DMS 273 (cell line): Measurements from ENCODE around the gene TRIM41.
"Not testable (repeated sequence)": the region's sequence is repeated elsewhere in the genome, so short reads cannot be mapped to it uniquely, and the experiment has no call there.

Source experiments
- DNase-seq: peaks from one replicate; lab custom pipeline; 2025; ENCODE audit not compliant: unreplicated experiment; lab: John Stamatoyannopoulos, UW

The TRIM41 gene

DNA sequence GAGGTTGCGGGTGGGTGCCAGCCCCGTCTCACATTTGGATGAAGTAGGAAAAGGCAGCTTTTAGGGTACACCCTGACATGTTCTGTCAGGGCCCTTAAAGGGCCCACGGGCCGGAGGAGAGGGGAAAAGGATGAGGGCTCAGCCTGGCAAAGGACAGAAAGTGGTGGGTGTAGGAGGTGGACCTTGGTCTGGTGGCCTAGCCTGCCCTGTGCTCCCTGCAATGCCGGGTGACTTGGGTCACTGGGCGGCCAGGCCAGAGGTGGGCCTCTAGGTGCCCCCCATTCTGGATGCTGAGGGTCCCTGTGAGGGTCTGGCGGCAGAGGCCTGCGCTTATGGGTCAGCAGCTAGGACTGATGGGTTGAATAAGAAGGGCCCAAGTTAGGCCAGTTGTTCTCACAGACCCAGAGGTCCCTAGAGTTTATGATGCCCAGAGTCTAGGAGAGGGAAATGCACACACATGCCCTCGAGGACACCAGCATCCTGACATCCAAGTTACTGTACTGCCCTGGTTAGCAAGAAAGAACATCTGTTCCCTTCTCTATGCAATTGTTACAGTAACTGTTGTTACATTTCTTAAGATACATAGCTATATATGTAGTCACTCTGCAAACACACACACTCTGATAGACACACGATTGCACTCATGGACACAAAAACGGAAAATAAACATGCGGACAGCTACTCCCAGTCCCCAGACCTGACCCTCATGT is 30.6 kb upstream of the TRIM41 start:
- DNase-seq: no peak

DNA sequence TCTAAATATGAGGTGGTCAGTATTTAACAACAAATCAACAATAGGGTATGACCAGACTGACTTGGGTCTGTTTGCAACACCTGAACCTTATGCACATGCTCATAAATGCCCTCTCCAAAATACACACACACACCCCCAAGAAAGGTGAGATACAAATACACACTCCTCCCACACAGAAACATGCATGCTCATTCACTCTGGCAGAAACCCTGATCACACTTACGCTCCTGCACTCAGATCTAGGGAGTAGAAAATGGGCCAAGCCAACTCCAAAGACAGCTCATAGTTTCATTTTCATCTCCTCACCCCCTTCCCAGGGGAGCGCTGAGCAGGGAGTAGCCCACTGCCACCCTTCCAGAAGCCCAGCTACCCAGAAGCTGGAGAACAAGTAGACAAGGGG is 29.4 kb upstream of the TRIM41 start:
- DNase-seq: no peak

DNA sequence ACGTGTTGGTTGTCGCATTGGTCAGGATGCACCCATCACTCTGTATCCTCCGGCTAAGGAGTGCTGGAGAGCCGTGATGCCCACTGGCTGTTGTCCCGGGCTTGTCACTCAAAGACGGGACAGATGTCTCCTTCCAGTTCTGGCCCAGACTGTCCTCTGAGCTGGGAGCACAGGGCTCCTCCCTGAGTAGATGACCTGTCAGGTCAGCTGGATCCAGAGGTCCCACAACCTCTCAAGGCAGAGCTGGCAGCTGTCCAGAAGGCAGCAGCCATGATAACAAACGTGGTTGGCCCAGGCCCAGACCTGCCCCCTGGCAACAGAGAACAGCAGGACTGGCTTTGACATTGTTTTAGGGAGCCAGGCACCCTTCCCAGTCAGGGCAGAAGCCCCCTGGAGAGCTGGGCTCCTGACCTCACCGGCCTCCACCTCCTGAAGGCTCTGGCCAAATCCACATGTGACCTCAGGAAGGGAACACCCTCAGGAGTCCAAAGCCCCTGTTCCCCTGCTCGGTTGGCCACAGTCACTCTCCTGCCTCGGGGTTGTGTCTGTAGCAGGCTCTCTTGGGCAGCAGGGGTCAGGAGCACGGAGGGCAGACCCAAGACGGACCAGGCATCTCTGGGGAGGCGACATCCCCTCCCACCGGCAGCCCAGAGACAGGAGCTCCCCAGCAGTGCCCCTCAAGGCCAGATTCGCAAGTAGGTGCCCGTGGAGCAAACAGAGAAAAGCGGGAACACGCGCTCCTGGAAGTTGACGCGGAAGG is 28.4 kb upstream of the TRIM41 start:
- no peak for DNase-seq

- no peak for DNase-seq
These were observed 27.8 kb upstream of the TRIM41 start for GRCh38 chr5:181195249-181195761.

GRCh38 chr5:181197326-181197951 is 25.6 kb upstream of the TRIM41 start:
- no peak for DNase-seq

- no peak for DNase-seq
These were observed 24.9 kb upstream of the TRIM41 start for GRCh38 chr5:181198106-181198685.

- no peak for DNase-seq
These were observed 24.1 kb upstream of the TRIM41 start for GRCh38 chr5:181198905-181199519.

DNA sequence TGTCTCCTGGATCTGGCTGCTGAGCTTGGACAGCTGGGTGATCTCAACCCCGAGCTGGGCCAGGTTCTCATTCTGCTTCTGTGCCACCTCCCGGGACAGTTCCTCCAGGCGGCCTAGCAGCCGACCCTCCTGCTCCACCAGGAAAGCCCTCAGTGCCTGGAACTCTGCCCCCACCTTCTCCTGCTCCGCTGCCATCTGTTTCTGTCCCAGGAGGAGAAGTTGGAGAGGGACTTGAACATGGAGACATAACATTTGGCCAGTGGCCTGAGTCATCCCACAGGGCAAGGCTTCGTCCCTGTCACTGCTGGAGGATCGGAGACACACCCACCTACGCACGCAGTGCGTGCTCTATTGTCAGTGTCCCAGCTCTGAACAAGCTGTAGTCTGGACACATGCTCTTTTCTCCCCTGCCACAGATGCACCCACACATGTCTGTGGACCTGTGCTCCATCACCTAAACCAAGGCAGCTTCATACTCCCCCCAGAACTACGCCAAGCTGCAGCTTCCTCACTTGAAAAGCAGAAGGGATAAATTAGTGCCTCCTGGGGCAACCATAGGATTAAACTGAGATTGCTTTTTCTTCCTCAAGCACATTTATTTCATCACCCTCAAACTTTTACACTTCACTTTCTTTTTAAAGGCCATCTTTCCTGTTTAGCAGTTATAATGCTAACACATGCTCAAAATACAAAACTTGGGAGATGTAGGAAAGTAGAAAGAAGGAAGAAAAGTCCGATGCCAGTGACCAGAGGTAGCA is 23.0 kb upstream of the TRIM41 start:
- no peak for DNase-seq

GRCh38 chr5:181200816-181201215 is 22.3 kb upstream of the TRIM41 start:
- DNase-seq: no peak

DNA sequence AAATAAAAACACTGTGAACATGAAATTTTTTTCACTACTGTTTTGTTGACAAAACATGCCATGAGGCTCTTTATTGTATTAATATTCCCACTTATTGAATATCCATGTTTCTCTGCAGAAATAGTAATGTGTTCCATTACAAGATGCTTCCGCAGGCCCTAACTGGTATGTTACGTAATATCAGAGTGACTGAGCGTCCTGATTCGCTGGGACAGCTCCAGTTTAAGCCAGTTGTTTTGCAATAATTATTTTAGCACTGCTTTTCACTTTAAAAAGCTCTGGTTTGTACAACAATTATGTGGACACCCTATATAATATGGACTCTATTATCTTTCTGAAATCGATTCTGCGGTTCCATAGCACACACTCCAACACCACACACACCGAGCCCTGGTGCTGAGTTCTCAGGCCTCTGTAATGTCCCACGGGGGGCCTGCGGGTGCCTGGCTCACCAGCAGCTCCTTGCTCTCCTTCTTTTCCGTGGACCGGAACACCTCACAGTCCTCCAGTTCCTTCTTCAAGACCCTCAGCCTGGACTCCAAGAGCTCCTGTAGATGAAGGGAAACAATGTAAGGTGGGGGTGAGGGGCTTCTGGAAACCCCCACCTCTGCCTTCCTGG is 19.9 kb upstream of the TRIM41 start:
- no peak for DNase-seq

DNA sequence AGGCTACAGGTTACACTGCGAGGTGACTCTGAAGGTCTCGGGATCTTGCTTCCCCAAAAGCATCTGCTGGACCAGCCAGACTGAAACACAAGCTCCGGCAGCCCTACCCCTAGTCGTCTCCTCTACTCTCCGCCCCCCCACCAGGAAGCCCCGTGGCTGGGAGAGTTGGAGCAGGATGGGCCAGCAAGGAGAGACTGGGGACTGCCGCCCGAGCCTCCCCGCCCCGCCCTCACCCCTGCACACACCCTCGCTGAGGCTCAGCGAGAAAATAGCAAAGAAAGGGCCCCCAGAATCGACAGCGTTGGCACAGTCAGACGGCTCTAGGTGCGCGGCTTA is 19.3 kb upstream of the TRIM41 start:
- DNase-seq: no peak

DNA sequence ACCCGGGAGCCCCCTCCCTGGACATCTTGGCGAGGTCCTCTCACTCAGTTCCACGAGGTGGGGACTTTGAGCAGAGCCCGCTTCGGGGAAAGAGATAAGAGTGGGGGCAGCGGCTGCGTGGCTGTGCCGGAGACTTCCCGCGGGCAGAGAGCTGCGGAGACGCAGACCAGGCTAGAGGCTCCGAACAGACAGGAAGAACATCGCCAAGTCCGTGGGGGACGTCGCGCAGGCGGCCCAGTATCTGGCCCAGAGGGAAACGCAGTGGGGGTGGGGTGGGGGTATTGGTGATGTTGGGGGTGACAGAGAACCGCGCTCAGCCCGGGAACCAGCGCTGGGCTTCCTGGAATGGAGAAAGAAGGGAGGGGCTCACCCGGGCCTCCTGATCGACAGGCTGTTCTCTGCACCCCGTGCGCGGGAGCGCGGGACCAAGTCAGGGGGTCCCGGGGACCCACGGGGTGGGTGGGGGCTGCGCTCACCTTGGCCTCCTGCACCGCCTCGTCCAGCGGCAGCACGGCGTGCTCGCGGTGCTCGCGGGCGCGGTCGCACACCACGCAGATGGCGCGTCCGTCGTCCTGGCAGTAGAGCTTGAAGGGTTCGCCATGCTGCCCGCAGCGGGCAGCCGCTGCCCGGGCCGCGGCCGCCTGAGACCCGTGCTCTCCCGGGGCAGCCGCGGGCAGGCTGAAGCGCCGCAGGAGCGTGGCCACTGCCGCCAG is 18.8 kb upstream of the TRIM41 start:
- no peak for DNase-seq

DNA sequence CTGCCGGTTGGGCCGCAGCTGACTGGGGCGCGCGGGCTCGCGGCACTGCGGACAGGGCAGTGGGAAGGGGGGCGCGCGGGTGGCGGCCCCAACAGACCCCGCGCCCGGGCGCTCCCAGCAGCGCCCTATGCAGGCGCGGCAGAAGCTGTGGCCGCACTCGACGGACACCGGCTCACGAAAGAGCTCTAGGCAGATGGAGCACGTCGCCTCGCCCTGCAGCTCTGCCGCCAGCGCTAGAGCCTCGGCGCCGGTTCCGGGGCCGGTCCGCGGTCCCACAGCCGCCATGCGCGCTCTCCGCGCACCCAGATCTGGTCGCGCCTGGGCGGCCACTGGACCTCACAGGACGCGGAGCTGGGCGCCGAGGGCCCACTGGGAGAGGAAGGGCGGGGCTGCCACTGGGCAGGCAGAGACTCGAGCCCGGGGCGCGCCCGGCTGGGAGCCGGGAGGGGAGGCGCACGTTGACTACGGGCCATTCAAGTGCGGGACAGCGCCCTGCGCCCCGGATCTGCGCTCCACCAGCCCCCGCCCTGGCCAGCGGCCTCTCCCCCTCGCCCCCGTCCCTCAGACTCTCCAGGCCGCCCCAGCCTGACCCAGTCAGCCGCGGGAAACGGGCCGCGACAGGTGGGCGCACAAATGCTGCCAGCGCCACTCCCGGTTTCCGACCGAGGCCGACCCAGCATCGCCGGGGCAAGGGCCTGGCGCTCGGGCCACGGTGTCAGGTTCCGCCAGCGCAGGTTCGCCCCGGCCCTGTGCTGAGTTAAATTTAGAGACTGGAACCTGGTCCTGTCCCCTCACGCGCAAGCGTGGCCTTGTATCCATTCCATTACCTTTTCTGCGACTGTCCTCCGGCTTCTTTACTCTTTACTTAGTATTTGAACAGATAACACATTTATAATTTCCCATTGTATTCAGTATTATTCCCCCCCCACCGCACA is 18.0 kb upstream of the TRIM41 start, which contains the start of gene TRIM7:
TSS of gene TRIM7 (minus strand) at position 371 of the 935 bp plus-strand sequence. CDS start at position 285, 86 bp downstream.
- DNase-seq: no peak

- no peak for DNase-seq
These were observed 17.1 kb upstream of the TRIM41 start for GRCh38 chr5:181205761-181206649.

DNA sequence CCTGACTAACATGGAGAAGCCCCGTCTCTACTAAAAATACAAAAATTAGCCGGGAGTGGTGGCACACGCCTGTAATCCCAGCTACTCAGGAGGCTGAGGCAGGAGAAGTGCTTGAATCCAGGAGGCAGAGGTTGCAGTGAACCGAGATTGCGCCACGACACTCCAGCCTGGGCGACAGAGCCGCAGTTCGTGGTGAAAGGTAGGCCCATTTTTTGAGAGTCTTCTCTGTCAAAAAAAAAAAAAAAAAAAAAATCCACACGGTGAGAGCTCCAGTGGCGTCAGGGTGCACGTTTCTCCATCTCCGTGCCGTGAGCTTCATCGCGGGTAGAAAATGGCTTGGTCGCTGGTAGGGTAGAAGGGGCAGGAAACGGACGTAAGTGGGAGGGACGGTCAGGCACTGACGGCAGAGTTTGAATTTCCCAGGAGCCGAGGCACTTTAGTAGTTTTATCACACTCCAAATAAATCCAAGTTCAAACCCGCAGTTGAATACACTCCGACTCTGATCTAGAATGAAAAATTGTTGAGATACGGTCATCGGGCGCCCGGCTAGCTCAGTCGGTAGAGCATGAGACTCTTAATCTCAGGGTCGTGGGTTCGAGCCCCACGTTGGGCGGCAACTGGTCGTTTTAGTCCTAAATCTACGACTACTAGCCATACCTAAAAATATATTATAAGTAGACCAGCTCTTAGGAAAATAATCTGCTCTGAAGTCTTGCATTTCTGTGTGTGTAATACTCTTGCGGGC is 15.7 kb upstream of the TRIM41 start:
- no peak for DNase-seq

DNA sequence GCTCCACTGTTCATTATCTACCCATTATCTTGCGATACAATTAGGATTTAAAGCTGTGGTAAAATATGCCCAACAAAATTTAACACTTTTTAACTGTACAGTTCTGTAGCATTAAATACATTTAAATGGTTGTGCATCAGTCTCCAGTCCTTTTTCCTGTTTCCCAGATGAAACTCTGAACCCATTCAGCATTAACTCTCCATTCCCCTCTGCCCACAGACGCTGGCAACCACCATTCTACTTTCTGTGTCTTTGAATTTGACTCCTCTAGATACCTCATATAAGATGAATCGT is 15.2 kb upstream of the TRIM41 start:
- DNase-seq: no peak

DNA sequence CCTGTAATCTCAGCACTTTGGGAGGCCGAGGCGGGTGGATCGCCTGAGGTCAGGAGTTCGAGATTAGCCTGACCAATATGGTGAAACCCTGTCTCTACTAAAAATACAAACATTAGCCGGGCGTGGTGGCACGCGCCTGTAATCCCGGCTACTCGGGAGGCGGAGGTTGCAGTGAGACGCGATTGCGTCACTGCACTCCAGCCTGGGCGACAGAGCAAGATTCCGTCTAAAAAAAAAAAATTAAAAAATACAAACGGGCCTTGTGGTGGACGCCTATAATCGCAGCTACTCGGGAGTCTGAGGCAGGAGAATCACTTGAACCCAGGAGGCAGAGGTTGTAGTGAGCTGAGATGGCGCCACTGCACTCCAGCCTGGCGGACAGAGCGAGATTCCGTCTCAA is 14.1 kb upstream of the TRIM41 start:
- not testable (repeated sequence) for DNase-seq
